DLD1 (cell line): ENCODE data around the gene MACROD2.

Source experiments
- in situ Hi-C: cut with HindIII; loops from 2 replicates; pipeline ENCODE4 v1.10.0; 2017; ENCODE audit warnings: low sequenced_read_pairs

Gene MACROD2

DNA sequence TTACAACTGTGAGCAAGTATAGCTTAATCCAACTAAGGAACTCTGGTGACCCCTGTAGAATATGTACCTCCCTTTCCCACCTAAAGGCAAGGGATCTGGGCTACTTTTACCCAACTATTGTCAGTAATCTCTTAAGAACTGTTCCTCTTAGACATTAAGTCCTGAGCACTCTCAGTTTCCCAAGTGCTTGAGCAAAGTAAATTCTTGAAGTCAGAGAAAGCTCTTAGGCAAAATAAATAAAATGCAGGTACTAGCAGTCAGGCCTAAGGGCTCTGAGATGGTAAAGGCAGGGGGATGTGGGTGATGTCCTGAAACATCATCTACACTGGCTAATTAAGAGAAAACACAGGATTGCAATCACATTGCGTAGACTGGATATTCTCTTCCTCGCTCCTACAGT lies 788.5 kb downstream of the MACROD2 start:
- in situ Hi-C loops, result no loop called here

DNA sequence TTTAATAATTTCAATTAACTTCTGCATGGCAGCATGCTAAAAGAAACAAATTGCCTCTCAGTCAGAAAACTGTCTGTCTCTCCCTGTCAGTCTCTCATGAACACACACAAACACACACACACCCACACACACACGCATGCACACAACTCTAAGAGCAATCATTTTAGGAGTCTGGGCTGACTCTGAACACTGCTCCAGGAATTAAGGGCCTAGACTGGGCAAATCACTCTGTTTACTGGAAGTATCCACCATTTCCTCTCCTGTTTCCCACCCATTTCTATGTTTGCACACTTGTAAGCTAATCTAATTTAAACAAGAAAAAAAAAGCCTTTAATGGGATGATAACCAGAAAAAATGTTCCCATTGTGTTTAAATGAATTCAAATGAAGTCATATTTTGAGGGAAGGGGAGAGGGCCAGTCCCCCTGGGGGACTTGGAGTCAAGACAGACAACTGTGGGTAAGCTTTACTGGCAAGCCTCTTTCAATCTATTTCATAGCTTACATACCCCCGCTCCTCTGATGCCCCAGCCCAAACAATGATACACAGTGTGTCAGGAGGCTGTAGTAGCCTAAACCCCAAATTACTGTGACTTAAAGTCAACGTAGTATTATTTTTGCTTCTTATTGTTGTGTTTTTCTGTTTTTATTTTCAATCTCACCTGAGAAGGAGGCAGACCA lies 789.9 kb downstream of the MACROD2 start:
- in situ Hi-C loops, result no loop called here

DNA sequence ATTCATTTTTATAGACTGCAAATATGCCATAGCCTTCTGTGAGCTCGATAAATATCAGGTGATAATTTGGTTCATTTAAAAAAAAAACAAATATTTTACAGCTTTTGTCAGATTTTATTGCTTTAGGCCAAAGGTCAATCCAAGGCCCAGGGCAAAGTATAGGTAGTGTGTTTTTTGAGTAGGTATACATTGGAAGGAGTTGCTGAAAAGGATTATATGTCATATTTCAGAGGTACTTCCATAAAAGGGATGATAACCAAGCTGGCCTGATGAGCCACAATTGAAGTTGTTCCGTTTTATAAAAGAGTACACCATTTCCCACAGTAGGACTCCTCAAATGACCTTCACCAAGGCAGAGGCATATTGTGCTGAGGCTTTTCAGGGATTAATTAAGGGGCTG lies 794.9 kb downstream of the MACROD2 start:
- in situ Hi-C loops, result no loop called here

DNA sequence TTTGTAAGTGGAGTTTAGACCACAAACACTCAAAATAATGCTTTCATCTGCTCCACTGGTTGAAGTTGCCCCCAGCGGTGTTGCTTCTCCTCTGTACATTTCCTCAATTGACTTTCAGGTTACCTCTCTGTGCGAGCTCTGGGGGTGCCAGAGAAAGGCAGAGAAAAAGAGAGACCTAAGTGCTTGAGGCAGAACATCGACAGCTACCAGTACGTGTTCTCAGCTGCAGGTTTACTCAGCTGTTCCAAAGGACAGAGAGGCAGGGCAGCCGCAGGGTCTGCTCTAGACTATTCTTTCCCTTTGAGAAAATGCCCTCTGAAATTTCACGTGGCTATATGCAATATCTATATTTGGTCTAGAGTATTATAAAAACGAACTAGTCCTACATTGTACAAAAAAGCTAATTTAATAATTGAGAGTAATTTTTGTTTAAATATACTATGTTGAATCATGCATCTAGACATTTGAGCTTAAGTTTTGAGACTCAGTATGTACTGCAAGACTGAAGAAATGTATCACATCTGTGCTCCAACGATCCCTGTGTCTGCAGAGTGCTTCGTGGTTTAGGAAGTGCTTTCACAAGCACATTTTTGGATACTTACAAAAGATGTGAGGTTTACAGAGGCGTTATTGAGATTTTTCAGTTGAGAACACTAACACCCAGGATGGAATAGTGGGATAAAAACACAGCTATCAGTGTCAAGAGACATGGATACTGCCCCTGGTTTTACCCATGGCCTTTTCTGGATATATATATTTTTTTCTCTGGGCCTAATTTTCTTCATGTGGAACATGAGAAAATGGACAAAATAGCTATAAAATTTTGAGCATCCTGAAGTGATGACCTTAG lies 795.7 kb downstream of the MACROD2 start:
- in situ Hi-C loops, result no loop called here

DNA sequence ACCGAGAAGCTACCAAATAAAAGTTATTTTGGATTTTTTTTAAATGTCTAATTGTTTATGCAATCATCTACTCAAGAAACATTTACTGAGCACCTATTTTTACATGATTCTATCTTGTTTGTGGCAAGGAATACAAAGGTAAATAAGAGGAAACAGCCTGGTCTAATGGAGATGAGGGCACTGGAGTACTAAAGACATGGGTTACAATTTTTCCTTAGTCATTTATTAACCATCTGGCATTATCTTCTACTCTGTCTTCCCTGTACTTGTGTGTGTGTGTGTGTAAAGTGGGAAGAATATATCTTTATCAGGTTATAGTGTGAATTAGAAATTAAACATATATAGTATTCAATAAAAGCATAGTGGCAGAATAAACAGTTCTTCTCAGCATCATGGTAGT lies 797.6 kb downstream of the MACROD2 start:
- in situ Hi-C loops, result no loop called here

DNA sequence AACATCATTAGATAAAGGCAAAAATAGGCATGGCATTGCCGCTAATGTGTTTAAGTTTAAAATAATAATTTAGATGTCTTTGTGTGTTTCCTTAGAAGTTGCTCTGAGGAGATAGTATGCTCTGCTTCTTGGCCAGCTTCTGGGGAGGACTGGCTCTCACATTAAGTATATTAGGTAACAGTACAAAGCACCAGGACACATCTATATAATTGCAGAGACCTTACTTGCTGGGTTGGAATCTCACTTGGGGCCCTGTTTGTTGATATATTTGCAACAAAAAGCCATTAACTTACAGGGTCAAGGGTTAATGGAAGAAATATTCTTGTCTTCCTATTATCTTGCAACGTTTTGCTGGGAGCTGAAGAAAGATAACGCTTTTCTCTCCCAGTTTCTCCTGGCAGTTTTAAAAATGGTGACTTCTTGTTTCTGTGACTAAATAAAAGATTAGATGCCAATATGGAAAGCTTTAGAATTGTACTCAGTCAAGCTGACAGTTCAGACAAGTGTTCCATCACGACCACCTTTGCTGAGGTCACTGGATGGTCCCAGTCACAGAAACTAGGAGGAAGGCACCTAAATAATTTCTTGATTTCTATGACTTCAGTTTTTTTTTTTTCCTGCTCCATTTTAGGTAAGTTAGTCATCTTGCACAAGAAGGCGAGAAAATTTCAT lies 804.4 kb downstream of the MACROD2 start:
- in situ Hi-C loops, result no loop called here

DNA sequence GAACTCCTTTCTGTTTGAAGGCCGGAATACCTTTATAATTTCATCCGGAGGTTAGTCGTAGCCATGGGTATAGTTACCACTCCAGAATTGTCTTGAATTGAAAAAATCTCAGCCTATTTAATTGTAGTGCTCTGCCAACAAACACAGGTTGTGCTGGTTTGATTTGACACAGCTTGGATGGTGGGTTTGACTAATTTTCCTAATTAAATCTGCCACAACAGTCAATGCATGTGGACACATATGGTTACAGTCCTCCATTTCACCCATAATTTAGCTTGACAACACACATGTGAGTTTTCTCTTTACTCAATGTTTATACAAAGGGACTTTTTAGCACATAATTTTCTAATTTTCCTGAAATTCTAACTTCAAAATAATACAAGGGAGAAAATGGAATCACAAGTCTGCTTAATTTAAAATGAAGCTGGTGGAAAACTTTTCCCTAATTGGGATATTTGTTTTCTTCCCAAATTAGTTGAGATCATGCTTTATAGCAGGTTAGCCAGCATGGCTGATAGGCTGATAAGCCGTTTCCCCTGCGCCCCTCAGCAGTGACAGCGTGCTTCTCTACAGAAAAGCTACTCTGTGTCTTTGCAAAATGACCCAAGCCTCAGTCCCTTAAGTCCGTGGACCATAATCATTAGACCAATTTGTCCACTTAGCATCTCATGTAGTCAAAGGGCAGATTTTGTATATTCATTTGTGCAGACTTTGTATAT lies 805.5 kb downstream of the MACROD2 start:
- in situ Hi-C loops, result no loop called here

DNA sequence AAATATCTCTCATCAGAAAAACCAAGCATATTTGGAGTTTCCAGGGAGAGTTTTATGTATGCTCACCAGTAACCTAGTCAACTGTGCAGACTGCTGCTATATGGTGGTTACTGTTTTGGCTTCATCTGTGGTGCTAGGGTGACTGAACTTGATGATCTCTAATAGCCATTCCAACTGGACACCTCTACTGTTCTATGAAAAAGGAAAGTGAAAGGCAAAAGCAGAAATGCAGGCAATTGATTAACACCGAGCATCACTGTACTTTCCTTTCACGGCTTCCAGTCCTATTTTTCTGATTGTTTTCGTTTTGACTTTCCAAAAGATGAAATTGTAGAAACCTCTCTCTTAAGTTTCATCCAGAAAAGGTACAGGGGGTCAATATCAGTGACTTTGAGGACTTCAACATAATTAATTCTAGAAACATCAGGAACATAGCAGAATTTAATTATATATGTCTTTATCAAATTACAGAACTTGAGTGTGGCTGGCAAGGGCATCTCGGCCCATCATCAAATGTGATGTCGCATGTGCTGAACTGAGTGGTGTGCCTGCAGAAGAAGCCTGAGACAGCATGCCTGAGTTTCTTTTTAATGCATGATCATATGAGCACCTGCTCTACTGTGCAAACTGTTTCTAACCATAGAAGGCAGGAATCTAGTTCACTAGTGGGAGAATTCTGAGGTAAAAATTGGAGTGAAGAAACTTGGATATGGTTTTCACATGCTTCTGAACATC lies 806.4 kb downstream of the MACROD2 start:
- in situ Hi-C loops, result no loop called here

DNA sequence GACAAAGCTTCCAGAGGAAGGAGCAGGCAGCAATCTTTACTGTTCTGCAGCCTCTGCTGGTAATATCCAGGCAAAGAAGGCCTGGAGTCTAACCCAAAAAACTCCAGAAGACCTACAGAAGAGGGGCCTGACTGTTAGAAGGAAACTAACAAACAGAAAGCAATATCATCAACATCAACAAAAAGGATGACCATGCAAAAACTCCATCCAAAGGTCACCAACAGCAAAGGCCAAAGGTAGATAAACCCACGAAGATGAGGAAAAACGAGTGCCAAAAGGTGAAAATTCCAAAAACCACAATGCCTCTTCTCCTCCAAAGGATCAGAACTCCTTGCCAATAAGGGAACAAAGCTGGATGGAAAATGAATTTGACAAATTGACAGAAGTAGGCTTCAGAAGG lies 811.9 kb downstream of the MACROD2 start:
- in situ Hi-C loops, result no loop called here

DNA sequence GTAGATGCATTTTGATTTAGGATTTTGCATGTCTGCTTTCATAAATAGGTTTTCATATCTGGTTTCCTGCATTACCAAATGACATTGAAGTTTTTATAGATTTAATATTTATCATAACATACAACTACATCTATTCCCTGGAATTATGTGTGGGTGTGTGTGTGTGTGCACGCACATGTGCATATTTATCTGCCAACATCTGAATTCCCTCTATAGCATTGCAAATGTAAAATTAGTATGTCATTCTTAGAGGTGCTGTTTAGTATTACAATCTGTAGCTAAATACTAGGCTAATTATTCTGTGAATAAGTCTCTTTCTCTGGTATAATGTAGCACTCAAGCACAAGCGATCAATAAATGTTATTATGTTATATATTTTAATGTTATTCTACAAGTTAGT lies 820.0 kb downstream of the MACROD2 start:
- in situ Hi-C loops, result no loop called here

DNA sequence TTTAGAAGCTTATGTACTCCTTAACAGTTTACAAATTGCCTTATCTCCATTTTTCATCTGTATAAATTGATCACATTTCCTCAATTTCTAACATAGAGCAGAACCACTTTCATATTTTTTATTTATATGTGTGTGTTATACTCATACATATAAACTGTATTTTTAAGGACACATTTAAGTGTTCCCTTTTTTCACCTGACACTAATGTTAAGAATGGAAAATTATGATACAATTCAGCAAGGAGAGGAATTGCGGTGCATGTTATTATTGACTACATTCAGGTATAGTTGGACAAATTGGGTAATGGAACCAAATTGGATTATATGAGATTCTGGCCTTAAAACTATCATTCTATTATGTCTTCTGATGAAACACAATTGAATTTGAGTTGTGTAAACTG lies 821.2 kb downstream of the MACROD2 start:
- in situ Hi-C loops, result no loop called here

DNA sequence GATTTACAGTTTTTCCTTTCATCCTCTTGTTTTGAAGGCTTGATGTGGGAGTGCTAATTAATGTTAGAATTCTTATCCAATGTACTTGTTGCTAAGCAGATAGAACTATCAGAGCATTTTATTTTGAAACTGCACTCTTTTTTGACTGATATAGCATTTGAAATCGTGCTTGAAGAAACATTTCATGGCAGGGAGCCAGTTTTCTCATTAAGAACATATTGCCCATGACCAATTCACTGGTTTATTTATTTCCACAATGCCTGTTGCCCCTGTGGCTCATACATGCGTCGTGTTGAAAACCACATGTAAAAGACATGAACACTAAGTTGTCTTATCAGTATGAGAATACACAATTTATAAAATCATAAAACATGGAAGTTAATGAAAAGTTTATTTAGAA lies 821.8 kb downstream of the MACROD2 start:
- in situ Hi-C loops, result no loop called here

DNA sequence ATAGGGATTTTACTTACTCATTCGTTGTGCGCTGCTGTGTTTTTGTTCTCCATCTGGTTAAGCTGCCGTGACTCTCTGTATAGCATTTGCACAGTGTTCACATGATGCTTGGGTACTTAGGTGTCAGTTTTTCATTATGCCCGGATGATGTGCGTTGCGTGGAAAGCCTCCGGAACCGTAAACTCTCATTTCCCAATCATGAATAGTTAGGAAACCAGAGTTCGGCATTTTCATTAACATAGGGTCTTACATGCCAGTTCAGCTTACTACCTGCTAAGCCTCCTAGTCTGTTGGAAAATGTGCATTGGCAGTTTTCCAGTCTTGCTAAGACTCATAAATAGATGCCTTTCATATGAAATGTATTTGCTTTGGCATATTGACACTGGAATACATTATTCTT lies 825.5 kb downstream of the MACROD2 start:
- in situ Hi-C loops, result no loop called here

DNA sequence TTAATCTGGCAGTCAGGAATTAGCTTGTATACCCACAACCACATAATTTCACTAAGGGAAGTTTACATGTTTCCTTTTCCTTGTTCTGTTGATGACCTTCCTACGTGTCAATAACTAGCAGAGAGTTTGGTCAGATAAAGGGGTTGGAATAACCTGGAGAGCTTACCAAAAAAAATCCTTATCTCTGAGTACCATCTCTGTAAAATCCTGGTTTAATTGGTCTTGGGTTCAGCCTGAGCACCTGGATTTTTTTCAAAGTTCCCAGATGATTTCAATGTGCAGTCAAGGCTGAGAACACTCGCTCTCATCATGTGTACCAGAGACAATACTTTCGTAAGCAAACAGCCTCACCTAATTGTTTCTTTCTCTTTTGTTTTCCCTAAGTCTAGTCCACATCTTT lies 825.9 kb downstream of the MACROD2 start:
- in situ Hi-C loops, result no loop called here

DNA sequence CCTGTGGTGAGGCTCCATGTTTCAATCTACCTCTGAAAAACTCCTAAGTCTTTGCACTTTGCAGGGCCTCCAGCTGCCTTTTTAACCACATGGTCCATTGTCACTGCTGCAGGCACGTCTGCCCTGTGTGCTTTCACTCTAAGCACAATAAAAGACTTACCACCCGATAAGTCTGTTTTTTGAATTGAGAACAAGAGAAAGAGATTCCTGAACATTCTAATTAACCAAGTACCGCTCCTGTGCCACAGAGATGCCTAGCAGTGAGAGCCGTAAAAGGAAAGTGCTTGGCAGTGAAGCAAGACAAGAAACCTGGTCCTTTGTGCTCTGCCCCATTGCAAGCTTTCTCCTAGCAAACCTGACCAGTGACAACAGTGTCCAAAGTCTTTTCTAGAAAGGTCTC lies 829.7 kb downstream of the MACROD2 start:
- in situ Hi-C loops, result no loop called here

DNA sequence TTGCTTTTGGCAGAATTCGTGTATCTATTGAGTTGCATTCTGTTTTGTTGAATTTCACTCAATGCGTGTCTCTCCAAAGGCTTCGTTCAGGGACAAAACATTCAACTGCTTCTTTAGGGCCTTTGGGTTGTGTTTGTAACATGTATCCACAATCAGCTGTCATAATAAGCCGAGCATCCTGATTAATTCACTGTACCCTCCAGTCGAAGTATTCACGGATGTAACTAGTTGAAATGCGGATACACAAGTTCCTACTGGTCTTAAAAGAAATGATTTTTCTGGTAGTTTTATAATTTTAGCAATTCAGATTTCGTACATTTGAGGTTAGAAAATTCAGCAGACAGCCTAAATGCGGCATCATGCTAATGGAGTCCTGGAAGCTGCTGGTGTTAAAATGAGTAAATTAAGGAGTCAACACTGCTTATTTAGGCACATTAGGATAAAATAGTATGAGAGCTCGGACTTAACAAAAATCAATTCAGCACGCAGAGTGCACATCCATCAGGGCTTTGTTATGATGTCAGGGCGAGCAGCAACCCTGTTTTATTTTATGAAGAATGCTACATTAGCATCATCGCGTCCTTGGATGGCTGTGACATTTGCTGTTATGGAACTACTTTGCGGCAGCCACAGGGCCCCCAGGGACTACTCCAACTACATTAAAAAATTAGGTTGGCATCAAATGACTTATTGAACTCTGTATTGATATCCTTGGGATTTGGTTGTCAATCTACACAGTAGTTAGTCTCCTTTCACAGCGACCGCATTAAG lies 831.4 kb downstream of the MACROD2 start:
- in situ Hi-C loops, result no loop called here

DNA sequence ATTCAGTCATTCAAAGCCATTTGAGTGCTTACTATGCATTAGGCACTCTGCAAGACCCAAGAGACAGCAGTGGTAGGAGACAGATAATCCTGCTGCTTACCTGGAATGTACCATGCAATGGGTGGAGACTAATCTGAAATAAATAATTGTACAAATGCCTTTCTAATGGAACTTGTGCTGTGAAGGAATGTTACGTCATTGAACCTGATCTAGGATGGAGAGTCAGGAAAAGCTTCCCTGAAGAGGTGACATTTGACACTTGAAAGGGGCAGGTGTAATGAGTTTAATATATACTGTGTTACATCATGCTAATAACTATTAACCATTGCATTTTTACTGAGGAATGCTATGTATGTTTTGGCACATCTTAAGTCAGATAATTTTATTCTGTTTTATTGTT lies 833.1 kb downstream of the MACROD2 start:
- in situ Hi-C loops, result no loop called here

DNA sequence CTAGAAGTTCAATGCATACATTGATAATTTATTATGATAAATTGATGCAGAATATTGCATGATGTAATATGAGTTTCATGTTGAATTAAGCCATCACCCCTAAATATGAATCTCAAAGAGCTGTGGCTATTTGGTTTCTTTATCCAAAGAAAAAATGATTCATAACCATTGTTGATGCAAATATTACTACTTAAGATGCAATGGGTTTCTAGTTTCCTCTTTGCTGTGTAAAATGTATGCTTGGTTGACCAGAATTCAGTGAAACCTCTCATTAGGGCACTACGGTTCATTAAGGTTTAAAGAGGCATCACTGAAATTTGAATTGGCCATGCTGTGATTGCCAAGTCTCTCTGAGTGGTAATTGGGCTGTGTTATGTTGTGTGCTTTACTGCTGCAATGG lies 834.6 kb downstream of the MACROD2 start:
- in situ Hi-C loops, result no loop called here

DNA sequence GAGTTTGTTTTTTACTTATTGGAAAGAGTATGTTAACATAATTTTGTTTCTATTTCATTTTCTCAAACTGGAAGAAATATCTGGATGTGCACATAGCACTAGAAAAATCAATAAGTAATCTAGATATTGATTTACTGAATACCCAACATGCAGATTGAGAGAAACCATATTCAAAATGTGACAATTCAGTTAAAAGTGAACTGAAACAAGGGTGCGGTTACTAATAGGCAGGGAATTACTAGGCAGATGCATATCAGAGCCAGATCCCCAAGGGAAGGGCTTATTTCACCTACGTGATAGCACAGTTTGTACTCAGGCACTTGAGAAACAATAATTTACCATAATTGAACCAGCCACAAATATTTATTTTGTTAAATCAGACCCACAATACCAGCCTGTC lies 835.1 kb downstream of the MACROD2 start:
- in situ Hi-C loops, result no loop called here

DNA sequence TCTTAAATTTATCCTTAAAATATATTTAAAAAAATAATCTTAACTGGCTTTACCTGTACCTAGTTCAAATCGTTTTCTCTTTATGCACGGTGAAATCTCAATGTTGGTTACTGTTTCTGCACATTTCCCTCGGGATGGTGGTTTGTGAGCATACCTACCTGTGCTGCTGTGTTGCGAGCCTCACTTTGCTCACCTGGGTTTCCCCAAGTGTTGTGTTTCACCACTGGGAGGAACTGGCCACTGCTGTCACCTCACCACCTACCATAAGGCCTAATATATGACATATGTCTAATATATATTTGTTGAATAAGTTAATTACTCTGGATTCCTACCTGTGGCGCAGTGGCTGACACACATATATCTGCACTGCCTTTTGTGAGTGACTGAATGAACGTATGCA lies 835.6 kb downstream of the MACROD2 start:
- in situ Hi-C loops, result no loop called here
